HepG2 (cell line): ENCODE data around the gene NEK11. TPM values are rescaled to one million over a fixed set of nuclear protein-coding genes. Genes with fewer than 3 reads are reported as not detected.

ENCODE experiments used
- ATAC-seq: fragments of 200-7000 bp; cut with Tn5 transposase; 3 replicates; pipeline ENCODE4 v1.9.1; 2020; ENCODE audit warnings: mild to moderate bottlenecking, moderate library complexity
- BruUV-seq: library from RNA; stranded (reverse); fragments of 400-500 nt; replicated peaks from 2 replicates; lab custom pipeline; 2021; lab: Mats Ljungman, UMichigan
- CTCF ChIA-PET: fragments of 300-600 bp; formaldehyde crosslinking; extraction: SDS; loops from one replicate; lab custom pipeline; 2021; ENCODE audit warnings: low total read pairs, inconsistent platforms, low intra/inter-chr PET ratio; lab: Yijun Ruan, JAX
- POLR2A ChIA-PET: fragments of 350-600 bp; sonication (Branson Sonifier 250); formaldehyde crosslinking; loops from one replicate; lab custom pipeline; 2020; ENCODE audit warnings: antibody characterized with exemption, inconsistent platforms; lab: Yijun Ruan, JAX
- DNase-seq: peaks from one replicate; pipeline ENCODE4 v3.0.0-alpha.2; 2015; ENCODE audit warnings: low spot score
- FAIRE-seq: peaks from 3 replicates; lab custom pipeline; 2011; peaks lifted over from hg19 to GRCh38; lab: Jason Lieb, UNC
- H2AFZ ChIP-seq: one replicate; pipeline ENCODE4 v1.6.1; 2011; ENCODE audit warnings: low read length, inconsistent platforms
- H3K27ac ChIP-seq: fragments of 300-600 bp; 3 replicates; pipeline ENCODE4 v1.8.0; 2011; ENCODE audit warnings: mixed run types, mild to moderate bottlenecking, mixed read lengths, low read length, inconsistent platforms; ENCODE audit not compliant: insufficient read depth; ENCODE audit errors: extremely low read length
- H3K27me3 ChIP-seq, 2 experiments: fragments of 200-600 bp in 1 of 2; 2 replicates in 1 of 2; 3 replicates in 1 of 2; pipeline versions ENCODE4 v1.6.0 to v1.8.0; 2011; ENCODE audit warnings: low read length in 2 of 2, mild to moderate bottlenecking in 2 of 2, moderate library complexity in 2 of 2, inconsistent platforms in 1 of 2; ENCODE audit not compliant: insufficient read depth in 2 of 2, control insufficient read depth in 1 of 2
- H3K36me3 ChIP-seq, 2 experiments: fragments of 200-600 bp in 1 of 2; replicated peaks in 1 of 2; 2 replicates in 1 of 2; 3 replicates in 1 of 2; pipeline versions ENCODE4 v1.5.1 to v1.8.0; 2011; ENCODE audit warnings: low read length in 2 of 2, inconsistent platforms in 1 of 2; ENCODE audit not compliant: insufficient read depth in 2 of 2, control insufficient read depth in 1 of 2
- H3K4me1 ChIP-seq: 2 replicates; pipeline ENCODE4 v1.5.1; 2012; ENCODE audit warnings: low read length, inconsistent platforms; ENCODE audit not compliant: insufficient read depth
- H3K4me2 ChIP-seq: 2 replicates; pipeline ENCODE4 v1.6.0; 2011; ENCODE audit warnings: low read depth, low read length, inconsistent platforms
- H3K4me3 ChIP-seq, 3 experiments: fragments of 200-600 bp in 1 of 3; sonication (generic), shearing (Covaris generic) in 1 of 3; replicated peaks in 1 of 3; 2 replicates each; pipeline ENCODE4 v1.5.1; 2011 to 2016; ENCODE audit warnings: low read length in 3 of 3, inconsistent platforms in 2 of 3, low read depth in 2 of 3, mild to moderate bottlenecking in 2 of 3, control low read depth in 1 of 3, mixed read lengths in 1 of 3; ENCODE audit not compliant: insufficient read depth in 1 of 3
- H3K79me2 ChIP-seq: one replicate; pipeline ENCODE4 v1.6.1; 2011; ENCODE audit warnings: low read length, inconsistent platforms; ENCODE audit not compliant: insufficient read depth
- H3K9ac ChIP-seq: 2 replicates; pipeline ENCODE4 v1.6.0; 2011; ENCODE audit warnings: mild to moderate bottlenecking, low read depth, low read length, inconsistent platforms; ENCODE audit not compliant: insufficient read depth
- H3K9me3 ChIP-seq: 2 replicates; pipeline ENCODE4 v1.5.1; 2012; ENCODE audit warnings: mild to moderate bottlenecking, low read length
- H4K20me1 ChIP-seq: 2 replicates; pipeline ENCODE4 v1.6.0; 2011; ENCODE audit warnings: inconsistent platforms, mild to moderate bottlenecking, low read length, moderate library complexity; ENCODE audit not compliant: insufficient read depth
- CEBPB ChIP-seq: IDR thresholded peaks from 2 replicates; pipeline ENCODE4 v1.6.1; 2011; ENCODE audit warnings: low read depth, low read length, improper control_type of control experiment, borderline replicate concordance
- DNMT3B ChIP-seq: conservative IDR thresholded peaks from 2 replicates; pipeline ENCODE4 v1.6.1; 2016; ENCODE audit warnings: missing biosample characterization, control low read depth
- FIP1L1 ChIP-seq: fragments of 200-400 bp; formaldehyde crosslinking; IDR thresholded peaks from 2 replicates; pipeline ENCODE4 v1.6.1; 2018; ENCODE audit warnings: low read depth, mild to moderate bottlenecking, low read length, moderate library complexity, borderline replicate concordance; ENCODE audit not compliant: insufficient read depth
- HES4 ChIP-seq: sonication (generic); formaldehyde crosslinking; IDR thresholded peaks from 2 replicates; pipeline ENCODE4 v1.9.0; 2021; ENCODE audit warnings: mild to moderate bottlenecking, missing genetic modification reagents, borderline replicate concordance
- MEIS1 ChIP-seq: sonication (generic); formaldehyde crosslinking; IDR thresholded peaks from 2 replicates; pipeline ENCODE4 v1.9.0; 2021; ENCODE audit warnings: mild to moderate bottlenecking, missing genetic modification reagents, moderate library complexity, borderline replicate concordance
- NFIB ChIP-seq: sonication (generic); formaldehyde crosslinking; IDR thresholded peaks from 2 replicates; pipeline ENCODE4 v1.9.0; 2021; ENCODE audit warnings: missing genetic modification reagents, mild to moderate bottlenecking, borderline replicate concordance
- SMC3 ChIP-seq: IDR thresholded peaks from 2 replicates; pipeline ENCODE4 v1.6.1; 2011; ENCODE audit warnings: low read length, improper control_type of control experiment
- ZBTB42 ChIP-seq: sonication (generic); formaldehyde crosslinking; IDR thresholded peaks from 2 replicates; pipeline ENCODE4 v1.5.0; 2020; ENCODE audit warnings: mild to moderate bottlenecking, missing genetic modification reagents
- ZKSCAN1 ChIP-seq: fragments of 150-350 bp; IDR thresholded peaks from 2 replicates; pipeline ENCODE4 v1.6.1; 2014; ENCODE audit warnings: low read length
- ZNF331 ChIP-seq: sonication (generic); formaldehyde crosslinking; IDR thresholded peaks from 2 replicates; pipeline ENCODE4 v1.4.0; 2020; ENCODE audit warnings: missing genetic modification reagents
- ZNF703 ChIP-seq: sonication (generic); formaldehyde crosslinking; IDR thresholded peaks from 2 replicates; pipeline ENCODE4 v1.5.1; 2020; ENCODE audit warnings: missing genetic modification reagents, mild to moderate bottlenecking, moderate library complexity, borderline replicate concordance
- ZNF776 ChIP-seq: sonication (generic); formaldehyde crosslinking; IDR thresholded peaks from 2 replicates; pipeline ENCODE4 v1.4.0; 2020; ENCODE audit warnings: mild to moderate bottlenecking, missing genetic modification reagents
- ZNF883 ChIP-seq: sonication (generic); formaldehyde crosslinking; IDR thresholded peaks from 2 replicates; pipeline ENCODE4 v1.5.1; 2020; ENCODE audit warnings: mild to moderate bottlenecking, missing genetic modification reagents; ENCODE audit errors: not compliant biosample characterization
- WGBS: methylation state at CpG from one replicate; pipeline ENCODE4 v1.1.6; 2017; ENCODE audit warnings: low lambda C conversion rate; 5-methylcytosine and 5-hydroxymethylcytosine counted together
- in situ Hi-C: cut with HindIII; loops from 2 replicates; pipeline ENCODE4 v1.10.0; 2017; ENCODE audit warnings: low pct_unique_long_range_greater_than_20kb; ENCODE audit not compliant: extremely low pct_ligation_motif_present
- intact Hi-C: fragments of 100-400 bp; cut with micrococcal nuclease; formaldehyde crosslinking; loops from one replicate; pipeline ENCODE4 v1.10.0; 2022; ENCODE audit not compliant: unreplicated experiment
- polyA plus RNA-seq, 8 experiments: library from polyadenylated mRNA; depleted of rRNA in 3 of 8; stranded (reverse) in 7 of 8; unstranded in 1 of 8; fragments of >200 nt; fragmentation: Illumina TruSeq in 4 of 8; extraction: Trizol in 4 of 8; gene quantifications; 2 replicates each; pipeline versions ENCODE4 v1.2.1 to v1.2.3, GENCODE V29; 2011 to 2016; ENCODE audit warnings: low read depth in 4 of 8, missing spikeins in 1 of 8, mixed read lengths in 1 of 8; ENCODE audit not compliant: insufficient read depth in 1 of 8
- total RNA-seq, 5 experiments: library from RNA; depleted of rRNA; stranded (reverse); fragments of >200 nt; fragmentation: Illumina TruSeq; extraction: Trizol; gene quantifications; 2 replicates each; pipeline ENCODE4 v1.2.3, GENCODE V29; 2016; ENCODE audit warnings: low read depth in 1 of 5
- TF ChIP-seq, protein P1 (sequence below): sonication (generic); formaldehyde crosslinking; IDR thresholded peaks from 2 replicates; pipeline ENCODE4 v1.5.0; 2020; ENCODE audit warnings: mild to moderate bottlenecking, missing genetic modification reagents, borderline replicate concordance
- TF ChIP-seq, protein P2 (sequence below): sonication (generic); formaldehyde crosslinking; IDR thresholded peaks from 2 replicates; pipeline ENCODE4 v1.9.0; 2021; ENCODE audit warnings: missing genetic modification reagents, borderline replicate concordance
- TF ChIP-seq, protein P3 (sequence below): sonication (generic); formaldehyde crosslinking; IDR thresholded peaks from 2 replicates; pipeline ENCODE4 v1.4.0; 2020; ENCODE audit warnings: missing genetic modification reagents, borderline replicate concordance

Gene NEK11
- total and polyA plus RNA-seq, 2 of the 13 experiments (the other 11 are each of a cell fraction or from before 2014, with no cell fraction given): 0.95 to 2.2 TPM

DNA sequence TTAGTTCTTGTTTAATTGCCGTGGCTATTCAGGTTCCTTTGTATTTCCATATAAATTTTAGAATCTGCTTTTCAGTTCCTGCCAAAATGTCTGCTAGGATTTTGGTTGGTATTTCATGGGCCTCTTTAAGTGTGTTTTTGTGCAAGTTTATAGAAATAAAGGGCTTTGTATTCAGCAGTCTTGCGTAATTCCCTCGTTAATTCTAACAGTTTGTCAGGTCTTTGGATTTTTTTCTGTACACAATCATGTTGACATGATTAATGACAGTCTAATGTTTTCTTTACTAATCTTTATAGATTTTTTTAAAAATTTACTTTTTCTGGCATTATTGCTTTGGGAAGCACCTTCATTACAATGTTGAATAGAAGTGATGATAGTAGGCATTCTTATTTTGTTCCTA lies 120.9 kb downstream of the NEK11 start (continued):
- TF ChIP-seq CEBPB: 0 out of 2 replicates have a peak, but pooled peaks have one; percentile 24
- TF ChIP-seq ZBTB42 (CRISPR knock-in tag): no peak
- TF ChIP-seq, protein P1, sequence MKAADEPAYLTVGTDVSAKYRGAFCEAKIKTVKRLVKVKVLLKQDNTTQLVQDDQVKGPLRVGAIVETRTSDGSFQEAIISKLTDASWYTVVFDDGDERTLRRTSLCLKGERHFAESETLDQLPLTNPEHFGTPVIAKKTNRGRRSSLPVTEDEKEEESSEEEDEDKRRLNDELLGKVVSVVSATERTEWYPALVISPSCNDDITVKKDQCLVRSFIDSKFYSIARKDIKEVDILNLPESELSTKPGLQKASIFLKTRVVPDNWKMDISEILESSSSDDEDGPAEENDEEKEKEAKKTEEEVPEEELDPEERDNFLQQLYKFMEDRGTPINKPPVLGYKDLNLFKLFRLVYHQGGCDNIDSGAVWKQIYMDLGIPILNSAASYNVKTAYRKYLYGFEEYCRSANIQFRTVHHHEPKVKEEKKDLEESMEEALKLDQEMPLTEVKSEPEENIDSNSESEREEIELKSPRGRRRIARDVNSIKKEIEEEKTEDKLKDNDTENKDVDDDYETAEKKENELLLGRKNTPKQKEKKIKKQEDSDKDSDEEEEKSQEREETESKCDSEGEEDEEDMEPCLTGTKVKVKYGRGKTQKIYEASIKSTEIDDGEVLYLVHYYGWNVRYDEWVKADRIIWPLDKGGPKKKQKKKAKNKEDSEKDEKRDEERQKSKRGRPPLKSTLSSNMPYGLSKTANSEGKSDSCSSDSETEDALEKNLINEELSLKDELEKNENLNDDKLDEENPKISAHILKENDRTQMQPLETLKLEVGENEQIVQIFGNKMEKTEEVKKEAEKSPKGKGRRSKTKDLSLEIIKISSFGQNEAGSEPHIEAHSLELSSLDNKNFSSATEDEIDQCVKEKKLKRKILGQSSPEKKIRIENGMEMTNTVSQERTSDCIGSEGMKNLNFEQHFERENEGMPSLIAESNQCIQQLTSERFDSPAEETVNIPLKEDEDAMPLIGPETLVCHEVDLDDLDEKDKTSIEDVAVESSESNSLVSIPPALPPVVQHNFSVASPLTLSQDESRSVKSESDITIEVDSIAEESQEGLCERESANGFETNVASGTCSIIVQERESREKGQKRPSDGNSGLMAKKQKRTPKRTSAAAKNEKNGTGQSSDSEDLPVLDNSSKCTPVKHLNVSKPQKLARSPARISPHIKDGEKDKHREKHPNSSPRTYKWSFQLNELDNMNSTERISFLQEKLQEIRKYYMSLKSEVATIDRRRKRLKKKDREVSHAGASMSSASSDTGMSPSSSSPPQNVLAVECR (CRISPR knock-in tag): no peak
- TF ChIP-seq ZKSCAN1: no peak
- TF ChIP-seq SMC3: no peak
- no peak for TF ChIP-seq ZNF331 (CRISPR knock-in tag)

DNA sequence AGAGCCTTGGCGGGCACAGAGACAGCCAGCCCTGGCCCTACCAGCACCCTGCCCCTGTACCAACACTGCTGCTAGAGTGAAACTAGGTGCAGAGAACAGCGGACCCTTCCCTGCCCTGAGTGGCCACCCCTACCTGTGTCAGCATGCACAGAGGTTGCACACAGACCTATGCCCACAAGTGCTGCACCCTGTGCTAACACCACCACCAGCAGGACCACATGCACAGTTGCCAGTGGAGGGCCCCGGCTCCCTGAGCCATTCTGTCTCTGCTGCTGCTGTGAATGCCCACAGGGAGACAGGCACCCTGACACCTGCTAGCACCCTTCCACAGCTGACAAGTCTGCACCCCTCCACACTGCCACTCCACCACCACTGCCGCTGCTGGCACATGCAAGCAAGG lies 131.8 kb downstream of the NEK11 start:
- FAIRE-seq (no peak), ATAC-seq (no peak; the same call in 2 of the 3 replicates), DNase-seq (no peak)
- POLR2A ChIA-PET: no interaction called here
- no peaks in the 10 kb centered on the region for H3K36me3 ChIP-seq
- H3K27ac ChIP-seq: no peak overlapping the region
- intact Hi-C loops: no loop called here
- in situ Hi-C loops: no loop called here
- no peaks in the 10 kb centered on the region for H3K27me3 ChIP-seq
- no peak overlapping the region for H3K4me2 ChIP-seq
- CTCF ChIA-PET: no interaction called here
- H3K9me3 ChIP-seq: no peaks in the 10 kb centered on the region
- H4K20me1 ChIP-seq: no peaks in the 10 kb centered on the region
- BruUV-seq: no TSS peak
- H3K9ac ChIP-seq: no peak overlapping the region
- no peaks in the 10 kb centered on the region for H3K79me2 ChIP-seq
- no peak overlapping the region for H3K4me3 ChIP-seq
- H3K4me1 ChIP-seq: no peaks in the 10 kb centered on the region
- no peak overlapping the region for H2AFZ ChIP-seq
- WGBS: 43% methylated on average over 2 of the region's 4 CpGs
- no peak for TF ChIP-seq MEIS1 (CRISPR knock-in tag)
- TF ChIP-seq, protein P2, sequence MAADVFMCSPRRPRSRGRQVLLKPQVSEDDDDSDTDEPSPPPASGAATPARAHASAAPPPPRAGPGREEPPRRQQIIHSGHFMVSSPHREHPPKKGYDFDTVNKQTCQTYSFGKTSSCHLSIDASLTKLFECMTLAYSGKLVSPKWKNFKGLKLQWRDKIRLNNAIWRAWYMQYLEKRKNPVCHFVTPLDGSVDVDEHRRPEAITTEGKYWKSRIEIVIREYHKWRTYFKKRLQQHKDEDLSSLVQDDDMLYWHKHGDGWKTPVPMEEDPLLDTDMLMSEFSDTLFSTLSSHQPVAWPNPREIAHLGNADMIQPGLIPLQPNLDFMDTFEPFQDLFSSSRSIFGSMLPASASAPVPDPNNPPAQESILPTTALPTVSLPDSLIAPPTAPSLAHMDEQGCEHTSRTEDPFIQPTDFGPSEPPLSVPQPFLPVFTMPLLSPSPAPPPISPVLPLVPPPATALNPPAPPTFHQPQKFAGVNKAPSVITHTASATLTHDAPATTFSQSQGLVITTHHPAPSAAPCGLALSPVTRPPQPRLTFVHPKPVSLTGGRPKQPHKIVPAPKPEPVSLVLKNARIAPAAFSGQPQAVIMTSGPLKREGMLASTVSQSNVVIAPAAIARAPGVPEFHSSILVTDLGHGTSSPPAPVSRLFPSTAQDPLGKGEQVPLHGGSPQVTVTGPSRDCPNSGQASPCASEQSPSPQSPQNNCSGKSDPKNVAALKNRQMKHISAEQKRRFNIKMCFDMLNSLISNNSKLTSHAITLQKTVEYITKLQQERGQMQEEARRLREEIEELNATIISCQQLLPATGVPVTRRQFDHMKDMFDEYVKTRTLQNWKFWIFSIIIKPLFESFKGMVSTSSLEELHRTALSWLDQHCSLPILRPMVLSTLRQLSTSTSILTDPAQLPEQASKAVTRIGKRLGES (CRISPR knock-in tag): no peak
- no peak for TF ChIP-seq ZNF883 (CRISPR knock-in tag)
- TF ChIP-seq FIP1L1: no peak
- TF ChIP-seq HES4 (CRISPR knock-in tag): no peak
- no peak for TF ChIP-seq ZNF776 (CRISPR knock-in tag)
- no peak for TF ChIP-seq NFIB
- TF ChIP-seq, protein P3, sequence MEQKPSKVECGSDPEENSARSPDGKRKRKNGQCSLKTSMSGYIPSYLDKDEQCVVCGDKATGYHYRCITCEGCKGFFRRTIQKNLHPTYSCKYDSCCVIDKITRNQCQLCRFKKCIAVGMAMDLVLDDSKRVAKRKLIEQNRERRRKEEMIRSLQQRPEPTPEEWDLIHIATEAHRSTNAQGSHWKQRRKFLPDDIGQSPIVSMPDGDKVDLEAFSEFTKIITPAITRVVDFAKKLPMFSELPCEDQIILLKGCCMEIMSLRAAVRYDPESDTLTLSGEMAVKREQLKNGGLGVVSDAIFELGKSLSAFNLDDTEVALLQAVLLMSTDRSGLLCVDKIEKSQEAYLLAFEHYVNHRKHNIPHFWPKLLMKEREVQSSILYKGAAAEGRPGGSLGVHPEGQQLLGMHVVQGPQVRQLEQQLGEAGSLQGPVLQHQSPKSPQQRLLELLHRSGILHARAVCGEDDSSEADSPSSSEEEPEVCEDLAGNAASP (CRISPR knock-in tag): no peak
- no peak for TF ChIP-seq ZNF703 (CRISPR knock-in tag)
- no peak for TF ChIP-seq DNMT3B
